Measurements from ENCODE around the gene STAMBP.

DNA sequence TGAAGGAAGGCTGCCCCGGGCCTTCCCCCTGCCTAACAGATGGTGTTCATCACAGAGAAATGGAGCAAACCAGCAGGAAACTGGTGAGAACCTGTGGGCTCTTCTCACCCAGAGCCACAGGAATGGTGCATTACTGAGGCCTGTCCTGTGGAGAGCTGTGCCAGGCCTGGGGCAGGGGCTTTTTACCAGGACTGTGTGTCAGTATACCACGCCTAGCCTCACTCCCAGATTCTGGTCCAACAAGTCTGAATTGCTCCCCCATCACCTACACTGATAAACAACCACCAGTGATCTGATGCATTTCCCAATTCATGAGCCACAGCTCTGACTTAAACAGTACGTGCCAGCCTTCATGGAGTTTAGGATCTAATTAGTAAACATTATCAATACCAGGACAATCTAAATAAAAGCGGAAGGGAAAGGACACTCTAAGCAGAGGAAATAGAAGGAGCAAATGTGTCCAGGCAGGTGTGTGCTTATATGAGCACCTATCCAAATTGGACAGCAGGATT is 89.0 kb downstream of the STAMBP start:
- TF ChIP-seq, protein P1, sequence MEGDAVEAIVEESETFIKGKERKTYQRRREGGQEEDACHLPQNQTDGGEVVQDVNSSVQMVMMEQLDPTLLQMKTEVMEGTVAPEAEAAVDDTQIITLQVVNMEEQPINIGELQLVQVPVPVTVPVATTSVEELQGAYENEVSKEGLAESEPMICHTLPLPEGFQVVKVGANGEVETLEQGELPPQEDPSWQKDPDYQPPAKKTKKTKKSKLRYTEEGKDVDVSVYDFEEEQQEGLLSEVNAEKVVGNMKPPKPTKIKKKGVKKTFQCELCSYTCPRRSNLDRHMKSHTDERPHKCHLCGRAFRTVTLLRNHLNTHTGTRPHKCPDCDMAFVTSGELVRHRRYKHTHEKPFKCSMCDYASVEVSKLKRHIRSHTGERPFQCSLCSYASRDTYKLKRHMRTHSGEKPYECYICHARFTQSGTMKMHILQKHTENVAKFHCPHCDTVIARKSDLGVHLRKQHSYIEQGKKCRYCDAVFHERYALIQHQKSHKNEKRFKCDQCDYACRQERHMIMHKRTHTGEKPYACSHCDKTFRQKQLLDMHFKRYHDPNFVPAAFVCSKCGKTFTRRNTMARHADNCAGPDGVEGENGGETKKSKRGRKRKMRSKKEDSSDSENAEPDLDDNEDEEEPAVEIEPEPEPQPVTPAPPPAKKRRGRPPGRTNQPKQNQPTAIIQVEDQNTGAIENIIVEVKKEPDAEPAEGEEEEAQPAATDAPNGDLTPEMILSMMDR (optimal IDR thresholded peaks at IDR 0.05 in 1 of 3, IDR thresholded peaks at IDR 0.05 in 1 of 3, conservative IDR thresholded peaks at IDR 0.05 in 1 of 3; ENCODE audit: extremely low read depth in 1 of 3, insufficient read depth in 2 of 3, low read length in 3 of 3), result no peak
- no peak for TF ChIP-seq EZH2 (IDR thresholded peaks at IDR 0.05; ENCODE audit: low read length)
